Caco-2 (cell line): ENCODE results near the gene TIGD4. TPM values are rescaled to one million over a fixed set of nuclear protein-coding genes. Genes with fewer than 3 reads are reported as not detected.

ENCODE experiments used
- BruUV-seq: library from RNA; stranded (reverse); fragments of 400-500 nt; replicated peaks from 2 replicates; lab custom pipeline; 2021; lab: Mats Ljungman, UMichigan
- CTCF ChIA-PET: fragments of 300-600 bp; sonication (Branson Sonifier 250); formaldehyde crosslinking; loops from one replicate; lab custom pipeline; 2022; ENCODE audit warnings: antibody characterized with exemption; lab: Charles Lee
- POLR2A ChIA-PET: fragments of 300-600 bp; sonication (Branson Sonifier 250); formaldehyde crosslinking; loops from one replicate; lab custom pipeline; 2022; ENCODE audit warnings: antibody characterized with exemption; lab: Charles Lee
- DNase-seq, 2 experiments: peaks; one replicate each; pipeline versions ENCODE4 v3.0.0 to v3.0.0-alpha.2; 2020 to 2022
- H3K27me3 ChIP-seq: replicated peaks from 2 replicates; pipeline ENCODE4 v1.6.0; 2011; ENCODE audit warnings: low read length; ENCODE audit not compliant: control insufficient read depth, insufficient read depth
- H3K36me3 ChIP-seq: 2 replicates; pipeline ENCODE4 v1.5.1; 2011; ENCODE audit warnings: low read length; ENCODE audit not compliant: control insufficient read depth, insufficient read depth
- H3K4me1 ChIP-seq: fragments of 250-450 bp; sonication (Bioruptor Pico); 2 replicates; pipeline ENCODE4 v1.5.1; 2020; ENCODE audit warnings: mild to moderate bottlenecking
- H3K4me3 ChIP-seq: 2 replicates; pipeline ENCODE4 v1.5.1; 2011; ENCODE audit warnings: low read depth, mild to moderate bottlenecking, control low read depth, low read length
- H3K9me3 ChIP-seq: fragments of 250-450 bp; sonication (Bioruptor Pico); 2 replicates; pipeline ENCODE4 v1.5.1; 2020; ENCODE audit warnings: mild to moderate bottlenecking, moderate library complexity
- H3K27ac Mint-ChIP-seq: one replicate; pipeline ENCODE4 v1.8.0; 2022; ENCODE audit warnings: mixed read lengths; ENCODE audit not compliant: unreplicated experiment
- H3K27me3 Mint-ChIP-seq: one replicate; pipeline ENCODE4 v1.8.0; 2022; ENCODE audit warnings: mixed read lengths; ENCODE audit not compliant: insufficient read depth, unreplicated experiment
- H3K36me3 Mint-ChIP-seq: one replicate; pipeline ENCODE4 v1.8.0; 2022; ENCODE audit warnings: mild to moderate bottlenecking, mixed read lengths; ENCODE audit not compliant: insufficient read depth, unreplicated experiment
- H3K4me1 Mint-ChIP-seq: one replicate; pipeline ENCODE4 v1.8.0; 2022; ENCODE audit warnings: low read depth, mixed read lengths; ENCODE audit not compliant: unreplicated experiment
- H3K4me3 Mint-ChIP-seq: one replicate; pipeline ENCODE4 v1.8.0; 2022; ENCODE audit warnings: mild to moderate bottlenecking, moderate library complexity, mixed read lengths; ENCODE audit not compliant: unreplicated experiment
- H3K9me3 Mint-ChIP-seq: one replicate; pipeline ENCODE4 v1.8.0; 2022; ENCODE audit warnings: mixed read lengths; ENCODE audit not compliant: unreplicated experiment
- intact Hi-C: fragments of 100-400 bp; cut with micrococcal nuclease; formaldehyde crosslinking; loops from one replicate; pipeline ENCODE4 v1.10.0; 2022; ENCODE audit not compliant: unreplicated experiment
- total RNA-seq: library from RNA; stranded (reverse); gene quantifications from 2 replicates; pipeline ENCODE4 v1.2.3, GENCODE V29; 2022
- TF ChIP-seq, protein P1 (sequence below), 2 experiments: fragments of 200-600 bp in 1 of 2; IDR thresholded peaks; 1 replicate in 1 of 2; 2 replicates in 1 of 2; pipeline versions ENCODE4 v1.5.1 to v1.8.0; 2011 to 2022; ENCODE audit warnings: antibody characterized with exemption in 1 of 2, control low read depth in 1 of 2, inconsistent platforms in 1 of 2, low read depth in 1 of 2, low read length in 1 of 2, mild to moderate bottlenecking in 1 of 2, moderate library complexity in 1 of 2; ENCODE audit not compliant: insufficient read depth in 1 of 2, severe bottlenecking in 1 of 2, unreplicated experiment in 1 of 2

Gene TIGD4
- total RNA-seq, 1 experiment from 2014 or later, result 1.0 TPM

DNA sequence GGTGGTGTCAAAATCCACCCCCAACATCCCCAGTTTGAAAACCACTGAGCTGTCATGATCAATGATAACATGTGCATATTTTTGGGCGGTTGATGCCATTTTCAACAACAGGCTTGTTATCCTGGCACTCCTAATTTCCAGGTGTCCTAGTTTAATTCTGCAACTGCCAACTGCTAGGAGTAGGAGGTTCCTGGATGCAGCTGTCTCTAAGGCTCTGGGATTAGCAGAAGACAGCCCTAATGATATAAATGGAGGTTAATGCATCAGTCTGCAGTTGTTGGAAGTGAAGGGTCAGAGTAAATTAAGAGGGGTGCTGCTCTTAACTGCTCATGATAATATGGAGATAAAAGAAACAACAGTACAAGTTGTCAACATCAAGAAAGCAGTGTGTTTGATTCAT lies 24.0 kb upstream of the TIGD4 start:
- no peak overlapping the region for H3K4me3 ChIP-seq
- POLR2A ChIA-PET, result no interaction called here
- no peak for DNase-seq
- CTCF ChIA-PET, result no interaction called here
- Mint-ChIP-seq H3K36me3 (no peaks in the 10 kb centered on the region), H3K4me3 (no peak overlapping the region), H3K27ac (no peak overlapping the region), H3K9me3 (no peaks in the 10 kb centered on the region), H3K27me3 (no peaks in the 10 kb centered on the region), H3K4me1 (no peaks in the 10 kb centered on the region)
- no peaks in the 10 kb centered on the region for H3K9me3 ChIP-seq
- intact Hi-C loops, result no loop called here
- BruUV-seq, result no TSS peak
- H3K27me3 ChIP-seq, result no peaks in the 10 kb centered on the region
- no peaks in the 10 kb centered on the region for H3K36me3 ChIP-seq
- TF ChIP-seq, protein P1, sequence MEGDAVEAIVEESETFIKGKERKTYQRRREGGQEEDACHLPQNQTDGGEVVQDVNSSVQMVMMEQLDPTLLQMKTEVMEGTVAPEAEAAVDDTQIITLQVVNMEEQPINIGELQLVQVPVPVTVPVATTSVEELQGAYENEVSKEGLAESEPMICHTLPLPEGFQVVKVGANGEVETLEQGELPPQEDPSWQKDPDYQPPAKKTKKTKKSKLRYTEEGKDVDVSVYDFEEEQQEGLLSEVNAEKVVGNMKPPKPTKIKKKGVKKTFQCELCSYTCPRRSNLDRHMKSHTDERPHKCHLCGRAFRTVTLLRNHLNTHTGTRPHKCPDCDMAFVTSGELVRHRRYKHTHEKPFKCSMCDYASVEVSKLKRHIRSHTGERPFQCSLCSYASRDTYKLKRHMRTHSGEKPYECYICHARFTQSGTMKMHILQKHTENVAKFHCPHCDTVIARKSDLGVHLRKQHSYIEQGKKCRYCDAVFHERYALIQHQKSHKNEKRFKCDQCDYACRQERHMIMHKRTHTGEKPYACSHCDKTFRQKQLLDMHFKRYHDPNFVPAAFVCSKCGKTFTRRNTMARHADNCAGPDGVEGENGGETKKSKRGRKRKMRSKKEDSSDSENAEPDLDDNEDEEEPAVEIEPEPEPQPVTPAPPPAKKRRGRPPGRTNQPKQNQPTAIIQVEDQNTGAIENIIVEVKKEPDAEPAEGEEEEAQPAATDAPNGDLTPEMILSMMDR (IDR thresholded peaks at IDR 0.05; ENCODE audit: insufficient read depth in 1 of 2, low read depth in 1 of 2, low read length in 1 of 2, severe bottlenecking in 1 of 2, unreplicated experiment in 1 of 2), result no peak
- H3K4me1 ChIP-seq, result no peaks in the 10 kb centered on the region

DNA sequence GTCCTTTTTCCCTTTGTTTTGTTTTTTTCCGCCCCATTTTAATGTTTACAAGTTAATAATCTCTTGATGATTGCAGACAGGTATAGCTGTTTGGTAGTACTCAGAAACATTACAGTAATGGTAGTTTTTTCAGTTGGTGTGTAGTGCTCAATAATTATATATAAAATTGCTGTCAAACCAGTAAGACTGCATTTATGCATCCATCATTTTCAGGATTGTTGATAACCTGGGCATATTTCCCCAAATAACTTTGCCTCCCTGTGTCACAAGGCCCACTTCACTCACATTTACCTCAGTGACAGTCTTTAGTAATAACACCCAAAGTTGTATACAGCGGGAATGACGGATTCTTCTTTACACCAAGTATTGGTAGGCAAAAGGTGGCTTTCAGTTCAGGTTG lies 16.4 kb upstream of the TIGD4 start:
- intact Hi-C loops, result no loop called here
- Histone ChIP-seq H3K9me3 (no peaks in the 10 kb centered on the region), H3K36me3 (no peaks in the 10 kb centered on the region), H3K27me3 (no peaks in the 10 kb centered on the region), H3K4me1 (no peaks in the 10 kb centered on the region), H3K4me3 (no peak overlapping the region)
- TF ChIP-seq, protein P1 (IDR thresholded peaks at IDR 0.05; ENCODE audit: insufficient read depth in 1 of 2, low read depth in 1 of 2, low read length in 1 of 2, severe bottlenecking in 1 of 2, unreplicated experiment in 1 of 2), result no peak
- no peak overlapping the region for H3K4me3 Mint-ChIP-seq
- CTCF ChIA-PET, result no interaction called here
- POLR2A ChIA-PET, result no interaction called here
- no TSS peak for BruUV-seq
- DNase-seq, result no peak
- no peaks in the 10 kb centered on the region for H3K9me3 Mint-ChIP-seq
- H3K27ac Mint-ChIP-seq, result no peak overlapping the region
- no peaks in the 10 kb centered on the region for H3K27me3 Mint-ChIP-seq
- peaks cover 6% of the 10 kb centered on the region for H3K36me3 Mint-ChIP-seq
- H3K4me1 Mint-ChIP-seq, result no peaks in the 10 kb centered on the region

DNA sequence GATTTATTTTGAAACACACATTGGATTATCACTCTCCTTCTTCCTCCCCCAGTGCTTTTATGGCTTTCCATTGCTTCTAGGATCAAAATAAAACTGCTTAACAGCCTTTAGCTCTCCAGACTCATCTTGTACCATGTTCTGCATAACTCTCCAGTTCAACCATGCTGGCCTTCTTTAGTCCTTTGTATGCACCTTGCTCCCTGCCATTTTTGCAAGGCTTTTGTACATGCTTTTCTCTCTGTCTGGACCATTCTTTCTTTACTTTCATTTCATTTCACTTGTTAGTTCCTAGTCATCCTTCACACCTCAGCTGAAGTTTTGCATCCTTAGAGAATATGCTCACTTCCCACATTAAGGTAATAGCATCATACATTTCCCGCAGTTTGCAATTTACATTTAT lies 7.1 kb upstream of the TIGD4 start:
- no peaks in the 10 kb centered on the region for H3K4me1 ChIP-seq
- no TSS peak for BruUV-seq
- H3K27ac Mint-ChIP-seq, result no peak overlapping the region
- H3K36me3 ChIP-seq, result no peaks in the 10 kb centered on the region
- no peak overlapping the region for H3K4me3 Mint-ChIP-seq
- peaks cover 8% of the 10 kb centered on the region for H3K4me1 Mint-ChIP-seq
- no peaks in the 10 kb centered on the region for H3K27me3 ChIP-seq
- ChIA-PET CTCF (no interaction called here), POLR2A (no interaction called here)
- no peaks in the 10 kb centered on the region for H3K9me3 Mint-ChIP-seq
- TF ChIP-seq, protein P1 (IDR thresholded peaks at IDR 0.05; ENCODE audit: insufficient read depth in 1 of 2, low read depth in 1 of 2, low read length in 1 of 2, severe bottlenecking in 1 of 2, unreplicated experiment in 1 of 2), result no peak
- no peaks in the 10 kb centered on the region for H3K36me3 Mint-ChIP-seq
- no peaks in the 10 kb centered on the region for H3K27me3 Mint-ChIP-seq
- intact Hi-C loops, result no loop called here
- no peak for DNase-seq
- H3K4me3 ChIP-seq, result no peak overlapping the region
- no peaks in the 10 kb centered on the region for H3K9me3 ChIP-seq
